ENCODE measurements around the gene KRT79.

- TF ChIP-seq ZFP30 (CRISPR knock-in tag; IDR thresholded peaks at IDR 0.05) (no peak), GLIS3 (CRISPR knock-in tag; IDR thresholded peaks at IDR 0.05) (no peak)
These were observed 37.7 kb downstream of the KRT79 start for GRCh38 chr12:52796429-52796794.

Data from SK-N-SH treated with all-trans-retinoic acid at 6 μM for 48 hours (cell line).